ENCODE measurements around the gene KRTAP20-4.

GRCh38 chr21:30616125-30616524 is 4.3 kb upstream of the KRTAP20-4 start, which contains the start of gene KRTAP20-1:
- no peak for TF ChIP-seq CTCF (IDR thresholded peaks at IDR 0.05)
- no peak for TF ChIP-seq EP300 (IDR thresholded peaks at IDR 0.05)
- TF ChIP-seq POLR2AphosphoS5 (IDR thresholded peaks at IDR 0.05): no peak

Measured in upper lobe of left lung (tissue), 4 donors.